Choroid plexus epithelial cell (primary cell): ENCODE results near the gene COG4.

Source experiments
- DNase-seq: peaks from one replicate; pipeline ENCODE4 v3.0.0-alpha.2; 2010; ENCODE audit warnings: low read depth
- H3K4me3 ChIP-seq: 2 replicates; pipeline ENCODE4 v1.5.1; 2011; ENCODE audit warnings: low read depth, mild to moderate bottlenecking, control low read depth, low read length, moderate library complexity
- CTCF ChIP-seq: conservative IDR thresholded peaks from 2 replicates; pipeline ENCODE4 v1.5.1; 2011; ENCODE audit warnings: low read depth, mild to moderate bottlenecking, control low read depth, inconsistent platforms, low read length, moderate library complexity

The COG4 gene

GRCh38 chr16:70494777-70495176, 28.6 kb downstream of the COG4 start:
- no peak for TF ChIP-seq CTCF
- H3K4me3 ChIP-seq: no peak overlapping the region
- no peak for DNase-seq

DNA sequence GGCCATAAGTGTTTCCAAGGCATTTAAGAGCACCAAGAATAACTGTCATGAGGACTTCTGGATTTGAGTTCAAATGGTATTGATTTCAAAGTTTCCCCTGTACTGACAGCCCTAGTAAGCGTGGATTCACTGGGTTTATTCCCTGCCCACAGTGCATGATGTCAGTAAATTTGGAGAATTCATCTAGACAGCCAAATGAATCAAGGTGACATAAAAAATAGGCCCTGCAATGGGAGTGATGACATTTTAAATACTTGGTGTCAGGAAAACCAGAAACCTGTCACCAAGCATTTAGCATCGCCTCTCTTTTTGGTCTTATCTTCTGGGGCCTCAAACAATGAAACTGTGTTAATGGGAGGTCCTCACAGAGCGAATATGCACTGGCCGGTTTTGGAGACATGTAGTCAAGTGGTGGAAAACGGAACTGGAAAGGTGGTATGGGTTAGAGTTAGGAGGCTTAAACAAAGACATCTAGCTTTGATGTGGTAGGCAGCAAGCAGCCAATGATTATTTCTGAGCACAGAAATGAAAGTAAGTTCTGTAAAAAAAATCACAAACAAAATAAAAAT, 29.1 kb downstream of the COG4 start:
- DNase-seq: no peak
- TF ChIP-seq CTCF: no peak
- no peak overlapping the region for H3K4me3 ChIP-seq

DNA sequence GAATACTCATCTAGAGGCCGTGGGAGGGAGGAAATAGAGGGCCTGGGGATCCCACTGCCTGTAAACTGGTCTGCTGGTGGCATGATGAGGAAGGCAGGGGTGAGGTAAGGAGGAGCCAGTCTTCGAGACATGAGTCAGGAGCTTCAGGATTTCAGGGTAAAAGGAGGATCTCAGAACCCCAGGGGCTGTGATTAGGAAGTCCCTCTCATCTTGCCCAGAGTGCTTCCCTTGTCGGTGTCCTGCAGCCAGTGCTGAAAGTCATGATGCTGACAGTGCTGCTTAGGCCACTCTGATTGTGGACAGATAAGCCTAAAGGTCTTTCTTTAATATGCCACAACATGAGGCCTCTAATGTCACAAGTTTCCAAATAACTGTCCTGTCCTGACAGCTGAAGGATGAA, 29.6 kb downstream of the COG4 start:
- no peak for DNase-seq
- TF ChIP-seq CTCF: no peak
- H3K4me3 ChIP-seq: no peak overlapping the region

GRCh38 chr16:70490261-70490660, 33.1 kb downstream of the COG4 start:
- no peak for TF ChIP-seq CTCF
- no peak for DNase-seq
- no peak overlapping the region for H3K4me3 ChIP-seq

DNA sequence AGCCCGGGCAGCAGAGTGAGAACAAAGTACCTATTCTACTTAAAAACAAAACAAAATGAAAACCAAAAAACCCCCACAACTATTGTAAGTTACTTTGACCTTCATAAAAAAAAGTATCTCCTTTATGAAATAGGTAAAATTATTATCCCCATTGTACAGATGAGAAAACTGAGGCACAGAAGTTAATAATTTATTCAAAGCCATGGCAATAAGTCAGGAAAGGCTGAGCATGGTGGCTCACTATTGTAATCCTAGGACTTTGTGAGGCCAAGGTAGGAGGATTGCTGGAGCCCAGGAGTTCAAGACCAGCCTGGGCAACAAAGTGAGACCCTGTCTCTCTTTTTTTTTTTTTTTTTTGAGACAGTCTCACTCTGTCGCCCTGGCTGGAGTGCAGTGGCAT, 38.5 kb downstream of the COG4 start:
- H3K4me3 ChIP-seq: no peak overlapping the region
- DNase-seq: no peak
- no peak for TF ChIP-seq CTCF

GRCh38 chr16:70483426-70483825, 39.9 kb downstream of the COG4 start:
- no peak overlapping the region for H3K4me3 ChIP-seq
- no peak for TF ChIP-seq CTCF
- DNase-seq: no peak

DNA sequence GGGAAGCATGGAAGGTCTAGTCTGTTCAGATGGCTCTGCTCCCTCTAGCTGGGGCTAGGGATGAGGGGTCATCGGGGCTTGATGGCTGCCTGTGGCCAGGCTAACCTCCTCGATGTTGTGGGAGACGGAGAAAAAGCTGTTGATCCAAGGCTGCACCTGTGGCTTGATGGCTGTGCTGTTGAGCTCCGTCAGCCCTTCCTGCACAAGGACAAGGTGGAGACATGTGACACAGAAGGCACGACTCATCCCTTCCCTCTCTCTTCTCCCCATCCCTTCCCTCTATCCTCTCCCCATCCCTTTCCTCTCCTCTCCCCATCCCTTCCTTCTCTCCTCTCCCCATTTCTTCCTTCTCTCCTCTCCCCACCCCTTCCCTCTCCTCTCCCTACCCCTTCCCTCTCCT, 40.7 kb downstream of the COG4 start:
- no peak overlapping the region for H3K4me3 ChIP-seq
- DNase-seq: no peak
- no peak for TF ChIP-seq CTCF
